Glutamatergic neuron (in vitro differentiated cells): Measurements from ENCODE around the gene SH3PXD2B. TPM values are rescaled to one million over a fixed set of nuclear protein-coding genes. Genes with fewer than 3 reads are reported as not detected.

Experiments used
- DNase-seq: peaks from one replicate; pipeline ENCODE4 v3.0.0; 2022
- H3K27ac Mint-ChIP-seq: one replicate; pipeline ENCODE4 v1.8.0; 2020; ENCODE audit warnings: mild to moderate bottlenecking, mixed read lengths, inconsistent platforms; ENCODE audit not compliant: unreplicated experiment
- H3K27me3 Mint-ChIP-seq: one replicate; pipeline ENCODE4 v1.8.0; 2020; ENCODE audit warnings: mild to moderate bottlenecking, moderate library complexity, mixed read lengths, inconsistent platforms; ENCODE audit not compliant: unreplicated experiment
- H3K36me3 Mint-ChIP-seq: one replicate; pipeline ENCODE4 v1.8.0; 2020; ENCODE audit warnings: mild to moderate bottlenecking, mixed read lengths, inconsistent platforms; ENCODE audit not compliant: unreplicated experiment
- H3K4me1 Mint-ChIP-seq: one replicate; pipeline ENCODE4 v1.8.0; 2020; ENCODE audit warnings: mild to moderate bottlenecking, low read depth, mixed read lengths, inconsistent platforms; ENCODE audit not compliant: unreplicated experiment
- H3K4me3 Mint-ChIP-seq: one replicate; pipeline ENCODE4 v1.8.0; 2020; ENCODE audit warnings: mild to moderate bottlenecking, mixed read lengths, inconsistent platforms; ENCODE audit not compliant: unreplicated experiment
- H3K9me3 Mint-ChIP-seq: one replicate; pipeline ENCODE4 v1.8.0; 2020; ENCODE audit warnings: mild to moderate bottlenecking, moderate library complexity, mixed read lengths, inconsistent platforms; ENCODE audit not compliant: unreplicated experiment
- CTCF ChIP-seq: fragments of 200-600 bp; sonication (generic); IDR thresholded peaks from one replicate; pipeline ENCODE4 v1.5.0; 2021; ENCODE audit not compliant: partially characterized antibody, unreplicated experiment
- total RNA-seq: library from RNA; stranded (reverse); fragmentation: NEBNext Ultra II Directional; extraction: Animal tissue kit (Norgen Biotek cat#: 25700); gene quantifications from one replicate; pipeline ENCODE4 v1.2.1, GENCODE V29; 2021; ENCODE audit not compliant: unreplicated experiment

Gene SH3PXD2B
- total RNA-seq, 1 donor from 2014 or later, result 96.8 TPM

DNA sequence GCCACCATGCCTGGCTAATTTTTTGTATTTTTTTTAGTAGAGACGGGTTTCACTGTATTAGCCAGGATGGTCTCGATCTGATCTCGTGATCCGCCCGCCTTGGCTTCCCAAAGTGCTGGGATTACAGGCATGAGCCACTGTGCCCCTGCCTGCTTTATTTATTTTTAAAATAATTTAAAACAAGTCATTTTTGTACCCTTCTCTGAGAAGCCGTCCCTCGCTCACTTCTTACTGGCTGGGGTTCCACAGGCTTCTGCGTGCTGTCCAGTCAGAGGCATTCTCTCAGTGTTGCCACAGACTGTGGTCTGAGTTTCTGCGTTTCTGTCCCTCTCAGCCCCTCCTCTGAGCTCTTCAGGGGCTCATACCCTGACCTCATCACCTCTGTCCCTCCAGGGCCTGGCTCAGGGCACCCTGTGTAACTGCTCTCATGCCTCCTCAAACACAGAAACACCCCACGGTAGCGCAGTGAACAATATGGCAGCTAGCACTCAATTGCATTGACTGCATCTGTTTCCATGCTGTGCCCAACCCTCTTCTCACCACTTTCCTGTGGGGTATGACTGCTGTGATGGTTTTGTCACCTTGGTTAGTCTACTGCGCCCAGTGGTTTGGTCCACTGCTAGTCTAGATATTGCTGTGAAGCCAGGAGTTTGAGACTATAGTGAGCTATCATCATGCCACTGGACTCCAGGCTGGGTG is 44.3 kb upstream of the SH3PXD2B start:
- Mint-ChIP-seq H3K36me3 (peaks cover 5% of the 10 kb centered on the region), H3K4me3 (no peak overlapping the region), H3K27ac (no peak overlapping the region), H3K27me3 (peaks cover 2% of the 10 kb centered on the region), H3K9me3 (peaks cover 6% of the 10 kb centered on the region), H3K4me1 (peaks cover 8% of the 10 kb centered on the region)
- TF ChIP-seq CTCF, result no peak
- DNase-seq, result no peak

GRCh38 chr5:172497591-172498255 is 43.4 kb upstream of the SH3PXD2B start:
- peaks cover 5% of the 10 kb centered on the region for H3K36me3 Mint-ChIP-seq
- peaks cover 2% of the 10 kb centered on the region for H3K27me3 Mint-ChIP-seq
- H3K9me3 Mint-ChIP-seq, result peaks cover 6% of the 10 kb centered on the region
- no peak for DNase-seq
- no peak overlapping the region for H3K27ac Mint-ChIP-seq
- H3K4me3 Mint-ChIP-seq, result no peak overlapping the region
- peaks cover 8% of the 10 kb centered on the region for H3K4me1 Mint-ChIP-seq
- TF ChIP-seq CTCF, result no peak

DNA sequence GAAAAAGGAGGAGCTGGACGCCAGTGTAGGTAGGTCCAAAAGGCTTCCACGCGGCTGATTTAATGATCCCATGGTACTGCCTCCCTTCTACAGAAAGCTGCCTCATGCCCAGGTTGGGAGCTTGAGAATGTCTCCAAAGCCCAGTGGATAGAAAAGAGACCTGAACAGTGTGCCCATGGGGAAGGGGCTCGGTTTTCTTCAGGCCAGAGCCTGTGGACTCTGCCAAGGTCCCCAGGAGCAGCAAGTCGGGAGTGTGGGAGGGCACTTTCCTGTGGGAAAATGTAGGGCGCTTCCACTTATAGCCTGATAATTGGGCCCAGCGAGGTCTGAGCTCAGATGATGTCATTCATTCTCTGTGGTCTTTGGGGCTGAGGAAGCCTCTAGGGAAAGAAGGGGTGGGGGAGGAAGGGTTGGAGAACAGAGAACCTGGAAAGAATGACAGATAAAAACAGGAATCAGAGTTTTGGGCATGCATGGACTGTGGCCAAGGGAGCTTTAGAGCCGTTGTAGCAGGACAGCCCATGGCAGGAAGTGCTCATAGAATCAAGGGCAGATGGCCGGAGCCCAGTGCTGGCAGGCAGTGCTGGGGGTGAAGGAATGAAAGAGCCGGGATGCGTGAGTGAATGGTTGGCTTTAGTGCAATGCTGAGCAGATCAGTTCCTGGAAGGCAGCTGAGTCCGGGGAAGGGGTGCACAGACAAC is 42.5 kb upstream of the SH3PXD2B start:
- no peak for DNase-seq
- no peak for TF ChIP-seq CTCF
- Mint-ChIP-seq H3K27ac (no peak overlapping the region), H3K4me3 (peak overlapping the region; percentile 57), H3K27me3 (peaks cover 6% of the 10 kb centered on the region), H3K36me3 (peaks cover 5% of the 10 kb centered on the region), H3K4me1 (peaks cover 8% of the 10 kb centered on the region), H3K9me3 (peaks cover 6% of the 10 kb centered on the region)

- Mint-ChIP-seq H3K4me1 (peaks cover 14% of the 10 kb centered on the region), H3K27me3 (peaks cover 9% of the 10 kb centered on the region), H3K9me3 (peaks cover 2% of the 10 kb centered on the region), H3K27ac (no peak overlapping the region), H3K4me3 (no peak overlapping the region), H3K36me3 (peaks cover 5% of the 10 kb centered on the region)
- no peak for TF ChIP-seq CTCF
- DNase-seq, result no peak
Measured at GRCh38 chr5:172494630-172495505, 40.5 kb upstream of the SH3PXD2B start.
